ENCODE measurements around the gene B3GNT5.

DNA sequence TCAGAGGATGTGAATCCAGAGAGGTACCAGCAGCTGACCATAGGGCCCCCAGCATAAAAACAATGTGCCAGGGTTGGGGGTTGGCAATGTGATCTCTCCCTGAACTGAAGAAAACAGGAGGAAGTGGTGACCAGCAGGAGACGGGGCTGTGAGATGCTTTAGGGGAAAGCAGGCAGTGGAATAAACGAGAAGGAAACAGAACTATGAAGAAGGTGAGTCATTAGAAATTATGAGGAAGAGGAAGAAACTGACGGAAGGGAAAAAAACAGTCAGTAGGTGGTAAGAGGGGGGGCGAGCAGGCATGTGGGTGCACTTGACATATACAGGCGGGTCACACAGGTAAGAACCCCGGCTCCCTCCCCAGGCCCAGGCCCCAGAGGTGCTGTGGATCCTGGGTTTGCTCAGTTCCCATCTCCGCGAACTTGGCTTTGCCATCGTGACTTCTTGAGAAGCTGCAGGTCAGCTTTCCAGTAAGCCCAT lies 42.2 kb upstream of the B3GNT5 start:
- TF ChIP-seq, protein P1, sequence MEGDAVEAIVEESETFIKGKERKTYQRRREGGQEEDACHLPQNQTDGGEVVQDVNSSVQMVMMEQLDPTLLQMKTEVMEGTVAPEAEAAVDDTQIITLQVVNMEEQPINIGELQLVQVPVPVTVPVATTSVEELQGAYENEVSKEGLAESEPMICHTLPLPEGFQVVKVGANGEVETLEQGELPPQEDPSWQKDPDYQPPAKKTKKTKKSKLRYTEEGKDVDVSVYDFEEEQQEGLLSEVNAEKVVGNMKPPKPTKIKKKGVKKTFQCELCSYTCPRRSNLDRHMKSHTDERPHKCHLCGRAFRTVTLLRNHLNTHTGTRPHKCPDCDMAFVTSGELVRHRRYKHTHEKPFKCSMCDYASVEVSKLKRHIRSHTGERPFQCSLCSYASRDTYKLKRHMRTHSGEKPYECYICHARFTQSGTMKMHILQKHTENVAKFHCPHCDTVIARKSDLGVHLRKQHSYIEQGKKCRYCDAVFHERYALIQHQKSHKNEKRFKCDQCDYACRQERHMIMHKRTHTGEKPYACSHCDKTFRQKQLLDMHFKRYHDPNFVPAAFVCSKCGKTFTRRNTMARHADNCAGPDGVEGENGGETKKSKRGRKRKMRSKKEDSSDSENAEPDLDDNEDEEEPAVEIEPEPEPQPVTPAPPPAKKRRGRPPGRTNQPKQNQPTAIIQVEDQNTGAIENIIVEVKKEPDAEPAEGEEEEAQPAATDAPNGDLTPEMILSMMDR (IDR thresholded peaks at IDR 0.05): no peak
- TF ChIP-seq POLR2A (IDR thresholded peaks at IDR 0.05): no peak

Data from breast epithelium (tissue), 3 donors.